H1 (cell line): ENCODE data around the gene SPRR2B. TPM values are rescaled to one million over a fixed set of nuclear protein-coding genes. Genes with fewer than 3 reads are reported as not detected.

ENCODE experiments used
- CTCF ChIA-PET: fragments of 300-600 bp; sonication (Branson Sonifier 250); formaldehyde crosslinking; loops from one replicate; lab custom pipeline; 2021; ENCODE audit not compliant: partially characterized antibody; lab: Charles Lee
- POLR2A ChIA-PET: fragments of 300-600 bp; sonication (Branson Sonifier 250); formaldehyde crosslinking; loops from one replicate; lab custom pipeline; 2021; ENCODE audit warnings: inconsistent platforms; ENCODE audit not compliant: partially characterized antibody; lab: Charles Lee
- DNase-seq, 2 experiments: peaks; one replicate each; pipeline versions ENCODE4 v3.0.0 to v3.0.0-alpha.2; 2010 to 2022; ENCODE audit warnings: low spot score in 2 of 2, low read depth in 1 of 2, mixed read lengths in 1 of 2
- FAIRE-seq: peaks from 2 replicates; lab custom pipeline; 2011; peaks lifted over from hg19 to GRCh38; lab: Jason Lieb, UNC
- H2AFZ ChIP-seq: 2 replicates; pipeline ENCODE4 v1.8.1; 2012; ENCODE audit warnings: low read length, inconsistent platforms
- H2AK5ac ChIP-seq: 2 replicates; pipeline ENCODE4 v1.6.1; 2013; ENCODE audit warnings: low read depth, low read length
- H2BK120ac ChIP-seq: replicated peaks from 2 replicates; pipeline ENCODE3; 2013; ENCODE audit warnings: low read depth, low read length, inconsistent platforms
- H2BK12ac ChIP-seq: 2 replicates; pipeline ENCODE4 v1.6.1; 2013; ENCODE audit warnings: low read depth, low read length
- H2BK15ac ChIP-seq: 2 replicates; pipeline ENCODE4 v1.6.1; 2013; ENCODE audit warnings: low read length
- H2BK20ac ChIP-seq: 2 replicates; pipeline ENCODE4 v1.6.1; 2013; ENCODE audit warnings: low read length
- H2BK5ac ChIP-seq: 2 replicates; pipeline ENCODE4 v1.6.1; 2013; ENCODE audit warnings: low read depth, low read length
- H3K14ac ChIP-seq: 2 replicates; pipeline ENCODE4 v1.6.1; 2013; ENCODE audit warnings: inconsistent platforms; ENCODE audit not compliant: insufficient read length
- H3K18ac ChIP-seq: 2 replicates; pipeline ENCODE4 v1.6.1; 2013; ENCODE audit warnings: low read length; ENCODE audit errors: extremely low read depth
- H3K23ac ChIP-seq: 2 replicates; pipeline ENCODE4 v1.6.1; 2013; ENCODE audit warnings: inconsistent platforms; ENCODE audit not compliant: insufficient read length
- H3K23me2 ChIP-seq: 2 replicates; pipeline ENCODE4 v1.6.1; 2013; ENCODE audit warnings: low read depth, low read length
- H3K27ac ChIP-seq: 2 replicates; pipeline ENCODE4 v1.6.1; 2011; ENCODE audit warnings: low read depth, low read length, inconsistent platforms
- H3K27me3 ChIP-seq, 4 experiments: replicated peaks in 1 of 4; 1 replicate in 1 of 4; 2 replicates in 3 of 4; pipeline versions ENCODE4 v1.6.1 to v1.8.1; 2011 to 2013; ENCODE audit warnings: low read length in 3 of 4, mild to moderate bottlenecking in 3 of 4, inconsistent platforms in 2 of 4, mixed read lengths in 2 of 4, moderate library complexity in 1 of 4; ENCODE audit not compliant: control insufficient read depth in 3 of 4, insufficient read depth in 3 of 4; ENCODE audit errors: extremely low read depth in 1 of 4
- H3K36me3 ChIP-seq, 4 experiments: 2 replicates each; pipeline versions ENCODE4 v1.6.1 to v1.8.1; 2011 to 2013; ENCODE audit warnings: mild to moderate bottlenecking in 4 of 4, low read length in 3 of 4, moderate library complexity in 2 of 4, control low read depth in 1 of 4, inconsistent platforms in 1 of 4; ENCODE audit not compliant: insufficient read depth in 4 of 4, control insufficient read depth in 2 of 4
- H3K4ac ChIP-seq: replicated peaks from 2 replicates; pipeline ENCODE3; 2013; ENCODE audit warnings: low read length, low read depth, mixed read lengths, inconsistent platforms; ENCODE audit not compliant: insufficient read length
- H3K4me1 ChIP-seq, 4 experiments: replicated peaks in 1 of 4; 1 replicate in 1 of 4; 2 replicates in 3 of 4; pipeline versions ENCODE4 v1.6.1 to v1.8.1; 2011 to 2013; ENCODE audit warnings: low read length in 3 of 4, inconsistent platforms in 2 of 4, mixed read lengths in 1 of 4; ENCODE audit not compliant: insufficient read depth in 4 of 4, control insufficient read depth in 3 of 4
- H3K4me2 ChIP-seq, 2 experiments: 2 replicates each; pipeline versions ENCODE4 v1.6.1 to v1.8.1; 2011 to 2013; ENCODE audit warnings: low read depth in 2 of 2, low read length in 2 of 2, control low read depth in 1 of 2, inconsistent platforms in 1 of 2, mild to moderate bottlenecking in 1 of 2; ENCODE audit not compliant: insufficient read depth in 1 of 2
- H3K4me3 ChIP-seq, 4 experiments: fragments of 200-600, 300-600 bp in 1 of 4; sonication (generic), shearing (Covaris generic), sonication (Bioruptor Twin) in 1 of 4; 2 replicates each; pipeline versions ENCODE4 v1.5.1 to v1.8.1; 2011 to 2016; ENCODE audit warnings: low read length in 4 of 4, low read depth in 3 of 4, control low read depth in 2 of 4, inconsistent platforms in 2 of 4, mild to moderate bottlenecking in 2 of 4, mixed read lengths in 1 of 4, moderate library complexity in 1 of 4; ENCODE audit not compliant: insufficient read depth in 2 of 4; ENCODE audit errors: extremely low read depth in 1 of 4
- H3K56ac ChIP-seq: replicated peaks from 2 replicates; pipeline ENCODE3; 2013; ENCODE audit warnings: low read depth, mild to moderate bottlenecking, mixed read lengths, low read length, inconsistent platforms; ENCODE audit not compliant: insufficient read length
- H3K79me1 ChIP-seq: 2 replicates; pipeline ENCODE4 v1.6.1; 2013; ENCODE audit warnings: low read depth, low read length, control low read depth
- H3K79me2 ChIP-seq, 2 experiments: 2 replicates each; pipeline versions ENCODE4 v1.6.1 to v1.8.1; 2012 to 2013; ENCODE audit warnings: low read length in 2 of 2, mild to moderate bottlenecking in 2 of 2, inconsistent platforms in 1 of 2; ENCODE audit not compliant: insufficient read depth in 2 of 2, control insufficient read depth in 1 of 2
- H3K9ac ChIP-seq, 4 experiments: replicated peaks in 1 of 4; 1 replicate in 1 of 4; 2 replicates in 3 of 4; pipeline versions ENCODE4 v1.6.1 to v1.8.1; 2011 to 2013; ENCODE audit warnings: low read depth in 3 of 4, low read length in 3 of 4, control low read depth in 2 of 4, mild to moderate bottlenecking in 2 of 4, moderate library complexity in 2 of 4, inconsistent platforms in 1 of 4; ENCODE audit errors: extremely low read depth in 1 of 4
- H3K9me3 ChIP-seq, 2 experiments: 2 replicates each; pipeline versions ENCODE4 v1.6.1 to v1.8.1; 2012 to 2013; ENCODE audit warnings: mild to moderate bottlenecking in 2 of 2, moderate library complexity in 2 of 2, control low read depth in 1 of 2, inconsistent platforms in 1 of 2, low read depth in 1 of 2, low read length in 1 of 2, mixed read lengths in 1 of 2; ENCODE audit not compliant: insufficient read depth in 2 of 2
- H4K20me1 ChIP-seq, 2 experiments: replicated peaks in 1 of 2; 2 replicates each; pipeline versions ENCODE3 to v1.8.1; 2011 to 2013; ENCODE audit warnings: inconsistent platforms in 2 of 2, low read length in 2 of 2, mild to moderate bottlenecking in 1 of 2; ENCODE audit not compliant: insufficient read depth in 2 of 2, control insufficient read depth in 1 of 2
- H4K5ac ChIP-seq: 2 replicates; pipeline ENCODE4 v1.6.1; 2013; ENCODE audit warnings: low read length, low read depth, mixed read lengths, inconsistent platforms; ENCODE audit not compliant: insufficient read length
- H4K8ac ChIP-seq: 2 replicates; pipeline ENCODE4 v1.8.0; 2013; ENCODE audit warnings: mild to moderate bottlenecking, moderate library complexity, low read length, inconsistent platforms; ENCODE audit not compliant: insufficient read depth; ENCODE audit errors: extremely low read depth
- H4K91ac ChIP-seq: replicated peaks from 2 replicates; pipeline ENCODE3; 2013; ENCODE audit warnings: low read length, mixed read lengths, inconsistent platforms; ENCODE audit not compliant: insufficient read length
- CHD2 ChIP-seq: IDR thresholded peaks from 2 replicates; pipeline ENCODE4 v1.6.1; 2012; ENCODE audit warnings: low read length, improper control_type of control experiment
- SIN3A ChIP-seq, 2 experiments: IDR thresholded peaks in 1 of 2; conservative IDR thresholded peaks in 1 of 2; 2 replicates each; pipeline ENCODE4 v1.6.1; 2011 to 2012; ENCODE audit warnings: low read length in 2 of 2, improper control_type of control experiment in 1 of 2, low read depth in 1 of 2, mild to moderate bottlenecking in 1 of 2
- WGBS, 2 experiments: shearing (Covaris generic) in 1 of 2; methylation state at CpG; one replicate each; pipeline versions ENCODE4 v1.1.6 to v1.1.7; 2013 to 2015; ENCODE audit warnings: low lambda C conversion rate in 2 of 2, mixed read lengths in 2 of 2, inconsistent platforms in 1 of 2, low coverage in 1 of 2, missing lambda C conversion rate in 1 of 2; ENCODE audit not compliant: insufficient replicate concordance in 2 of 2, insufficient coverage in 1 of 2, insufficient read length in 1 of 2; ENCODE audit errors: extremely low coverage in 1 of 2, missing lambda C conversion rate in 1 of 2; 5-methylcytosine and 5-hydroxymethylcytosine counted together
- polyA plus RNA-seq, 7 experiments: library from polyadenylated mRNA; depleted of rRNA in 3 of 7; stranded (reverse) in 5 of 7; unstranded in 2 of 7; fragments of >200 nt in 5 of 7; fragments of 200-250 nt in 2 of 7; gene quantifications; 1 replicate in 5 of 7; 2 replicates in 1 of 7; 4 replicates in 1 of 7; pipeline versions ENCODE4 v1.2.1 to v1.2.3, GENCODE V29; 2011 to 2013; ENCODE audit warnings: missing spikeins in 2 of 7, mixed read lengths in 2 of 7
- total RNA-seq: library from RNA; stranded (reverse); fragmentation: NEBNext Ultra II Directional; extraction: Animal tissue kit (Norgen Biotek cat#: 25700); gene quantifications from 2 replicates; pipeline ENCODE4 v1.2.1, GENCODE V29; 2021
- TF ChIP-seq, protein P1 (sequence below): IDR thresholded peaks from 2 replicates; pipeline ENCODE4 v1.6.1; 2011; ENCODE audit warnings: low read length, improper control_type of control experiment

Gene SPRR2B
- total and polyA plus RNA-seq, 2 of the 8 experiments (the other 6 are each of a cell fraction or from before 2014, with no cell fraction given) = not detected

GRCh38 chr1:153024413-153024812 lies 47.0 kb downstream of the SPRR2B start:
- no peak for DNase-seq
- no peak overlapping the region for H3K23ac ChIP-seq
- no peaks in the 10 kb centered on the region for H4K20me1 ChIP-seq
- H3K56ac ChIP-seq = no peak overlapping the region
- H3K4ac ChIP-seq = no peak overlapping the region
- H3K9ac ChIP-seq = no peak overlapping the region
- H2BK12ac ChIP-seq = no peak overlapping the region
- H3K36me3 ChIP-seq = no peaks in the 10 kb centered on the region
- no peak overlapping the region for H2BK15ac ChIP-seq
- CTCF ChIA-PET = interaction anchor here (0.8 kb wide), 1 partner anchor 8 kb away, joined by 4 read pairs; no protein-coding TSS in a partner anchor
- no peak overlapping the region for H3K14ac ChIP-seq
- 100% methylated on average over 1 of the region's 1 CpG; no CpG with 5 or more reads in 1 of the 2 experiments for WGBS, 2 experiments
- H3K4me3 ChIP-seq = no peak overlapping the region
- no peaks in the 10 kb centered on the region for H3K79me1 ChIP-seq
- H4K5ac ChIP-seq = no peak overlapping the region
- no peak overlapping the region for H2AFZ ChIP-seq
- H3K23me2 ChIP-seq = no peaks in the 10 kb centered on the region
- H3K27ac ChIP-seq = no peak overlapping the region
- peaks cover 0 to 5% (median under 1%) of the 10 kb centered on the region in 4 experiments; a peak in 1 of 7 replicates for H3K4me1 ChIP-seq
- H2BK120ac ChIP-seq = no peak overlapping the region
- TF ChIP-seq CHD2 = no peak
- no peak for TF ChIP-seq SIN3A (conservative IDR thresholded peaks at IDR 0.05 in 1 of 2, IDR thresholded peaks at IDR 0.05 in 1 of 2; ENCODE audit: low read depth in 1 of 2, low read length in 2 of 2)
- TF ChIP-seq, protein P1, sequence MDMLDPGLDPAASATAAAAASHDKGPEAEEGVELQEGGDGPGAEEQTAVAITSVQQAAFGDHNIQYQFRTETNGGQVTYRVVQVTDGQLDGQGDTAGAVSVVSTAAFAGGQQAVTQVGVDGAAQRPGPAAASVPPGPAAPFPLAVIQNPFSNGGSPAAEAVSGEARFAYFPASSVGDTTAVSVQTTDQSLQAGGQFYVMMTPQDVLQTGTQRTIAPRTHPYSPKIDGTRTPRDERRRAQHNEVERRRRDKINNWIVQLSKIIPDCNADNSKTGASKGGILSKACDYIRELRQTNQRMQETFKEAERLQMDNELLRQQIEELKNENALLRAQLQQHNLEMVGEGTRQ = no peak
- POLR2A ChIA-PET = no interaction called here
- no peak overlapping the region for H4K91ac ChIP-seq
- no peak overlapping the region for H2AK5ac ChIP-seq
- no peak overlapping the region for H2BK5ac ChIP-seq
- no peaks in the 10 kb centered on the region; a peak in 1 of 7 replicates for H3K27me3 ChIP-seq
- H4K8ac ChIP-seq = no peak overlapping the region
- H2BK20ac ChIP-seq = no peak overlapping the region
- H3K4me2 ChIP-seq = no peak overlapping the region
- no peaks in the 10 kb centered on the region for H3K9me3 ChIP-seq
- FAIRE-seq = no peak
- H3K18ac ChIP-seq = no peak overlapping the region
- H3K79me2 ChIP-seq = no peaks in the 10 kb centered on the region
